CD4-positive, CD25-positive, alpha-beta regulatory T cell (primary cell): ENCODE data around the gene GRPEL1. TPM values are rescaled to one million over a fixed set of nuclear protein-coding genes. Genes with fewer than 3 reads are reported as not detected.
A peak's percentile ranks its signal among the peaks of the same experiment; 100 is the strongest.

ENCODE experiments used
- ATAC-seq, 2 donors: fragments of 150-1000 bp; cut with Tn5 transposase; one replicate each; pipeline ENCODE4 v1.10.0; 2021; ENCODE audit warnings: low read depth in 2 of 2, moderate number of reproducible peaks in 2 of 2, moderate library complexity in 1 of 2
- DNase-seq, 3 donors: peaks; one replicate each; pipeline versions ENCODE4 v3.0.0 to v3.0.0-alpha.2; 2012 to 2022; ENCODE audit warnings: mixed read lengths in 1 of 3
- H3K27ac ChIP-seq: one replicate; pipeline ENCODE4 v1.7.0; 2013; ENCODE audit warnings: mild to moderate bottlenecking, low read length; ENCODE audit not compliant: insufficient read depth, poor library complexity, severe bottlenecking
- H3K27me3 ChIP-seq: one replicate; pipeline ENCODE4 v1.7.0; 2013; ENCODE audit warnings: low read length; ENCODE audit not compliant: control insufficient read depth, insufficient read depth
- H3K36me3 ChIP-seq: one replicate; pipeline ENCODE4 v1.7.0; 2013; ENCODE audit warnings: mild to moderate bottlenecking, low read length, moderate library complexity; ENCODE audit not compliant: control insufficient read depth, insufficient read depth
- H3K4me1 ChIP-seq: 2 replicates; pipeline ENCODE4 v1.7.0; 2013; ENCODE audit warnings: mild to moderate bottlenecking, low read length; ENCODE audit not compliant: insufficient read depth, control insufficient read depth, poor library complexity, severe bottlenecking
- H3K4me3 ChIP-seq: one replicate; pipeline ENCODE4 v1.7.0; 2013; ENCODE audit warnings: low read depth, mild to moderate bottlenecking, low read length, moderate library complexity
- H3K9me3 ChIP-seq, 2 experiments: 1 replicate in 1 of 2; 2 replicates in 1 of 2; pipeline ENCODE4 v1.7.0; 2013; ENCODE audit warnings: low read length in 2 of 2, mild to moderate bottlenecking in 1 of 2, moderate library complexity in 1 of 2; ENCODE audit not compliant: control insufficient read depth in 2 of 2
- H3K27ac Mint-ChIP-seq, 3 donors: one replicate each; pipeline ENCODE4 v1.8.0; 2020 to 2022; ENCODE audit warnings: mild to moderate bottlenecking in 3 of 3, mixed read lengths in 3 of 3, moderate library complexity in 2 of 3
- H3K27me3 Mint-ChIP-seq: one replicate; pipeline ENCODE4 v1.8.0; 2022; ENCODE audit warnings: mild to moderate bottlenecking, mixed read lengths
- H3K36me3 Mint-ChIP-seq: one replicate; pipeline ENCODE4 v1.8.0; 2020; ENCODE audit warnings: mixed read lengths
- H3K4me1 Mint-ChIP-seq, 4 donors: one replicate each; pipeline ENCODE4 v1.8.0; 2020 to 2022; ENCODE audit warnings: mixed read lengths in 4 of 4, mild to moderate bottlenecking in 1 of 4
- H3K4me3 Mint-ChIP-seq, 4 donors: one replicate each; pipeline ENCODE4 v1.8.0; 2020 to 2022; ENCODE audit warnings: mild to moderate bottlenecking in 4 of 4, mixed read lengths in 4 of 4, moderate library complexity in 3 of 4
- H3K9me3 Mint-ChIP-seq, 7 donors: one replicate each; pipeline ENCODE4 v1.8.0; 2020 to 2022; ENCODE audit warnings: mixed read lengths in 7 of 7, mild to moderate bottlenecking in 3 of 7, moderate library complexity in 2 of 7
- polyA plus RNA-seq, 4 donors: library from polyadenylated mRNA; unstranded; fragments of 300-500 nt; fragmentation: Illumina TruSeq; gene quantifications; one replicate each; pipeline ENCODE4 v1.2.3, GENCODE V29; 2021
- total RNA-seq: library from RNA; stranded (reverse); gene quantifications from one replicate; pipeline ENCODE4 v1.2.3, GENCODE V29; 2022

Gene GRPEL1
- total and polyA plus RNA-seq, 5 donors from 2014 or later = 43.6 to 62.4 (median 50.5) TPM

DNA sequence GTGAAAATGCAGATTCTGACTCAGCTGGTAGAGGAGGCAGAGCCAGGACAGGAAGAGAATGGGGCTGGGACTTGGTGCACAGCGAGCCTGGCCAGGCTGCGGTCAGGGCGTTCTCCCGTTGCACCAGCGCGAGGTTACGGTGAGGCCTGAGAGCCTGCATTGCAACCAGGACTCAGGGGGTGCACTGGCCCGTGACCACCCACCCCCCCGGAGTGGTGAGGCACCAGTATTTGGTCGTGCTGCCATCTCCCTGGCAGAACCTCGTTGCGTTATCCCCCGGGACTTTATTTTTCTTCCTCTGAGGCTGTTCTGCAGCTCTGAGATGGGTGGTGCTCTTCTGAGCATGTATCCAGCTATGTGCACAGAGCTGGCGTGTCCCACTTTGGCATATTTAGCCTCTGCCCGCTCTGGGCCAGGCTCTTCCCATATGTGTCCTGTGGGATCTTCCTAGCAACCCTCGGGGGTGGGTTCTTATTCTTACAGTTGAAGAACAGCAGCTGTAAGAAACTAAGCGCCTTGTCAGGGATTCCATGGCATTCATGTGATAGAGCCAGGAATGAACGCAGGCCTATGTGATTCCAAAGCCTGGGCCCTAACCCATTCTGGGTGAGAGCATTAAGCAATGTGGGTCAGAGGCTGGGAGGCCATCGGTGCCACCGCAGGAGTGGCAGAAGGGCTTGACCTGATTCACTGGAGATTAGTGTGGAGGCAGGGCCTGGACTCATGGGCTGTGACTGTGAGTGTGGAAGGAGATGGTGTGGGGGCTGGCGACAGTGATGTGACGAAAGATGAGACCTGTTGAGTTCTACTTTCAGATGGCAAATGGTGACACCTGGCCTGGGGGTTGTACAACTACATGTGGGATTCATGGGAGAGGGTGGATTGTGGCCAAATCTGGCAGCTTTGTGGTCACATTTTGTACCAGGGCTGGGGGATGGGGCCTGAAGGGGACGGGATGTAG lies 21.6 kb downstream of the GRPEL1 start:
- DNase-seq (no peak), ATAC-seq (no peak)
- Mint-ChIP-seq H3K27me3 (no peaks in the 10 kb centered on the region), H3K36me3 (peaks cover 16% of the 10 kb centered on the region), H3K9me3 (no peaks in the 10 kb centered on the region), H3K4me3 (peak overlapping the region; percentile 81 to 97 (median 92)), H3K4me1 (peaks cover 5 to 73% (median 40%) of the 10 kb centered on the region in 4 donors), H3K27ac (peak overlapping the region; percentile 56 to 84 (median 59))
- Histone ChIP-seq H3K27me3 (no peaks in the 10 kb centered on the region), H3K4me1 (peaks cover 52% of the 10 kb centered on the region), H3K36me3 (peaks cover 6% of the 10 kb centered on the region), H3K9me3 (no peaks in the 10 kb centered on the region), H3K27ac (no peak overlapping the region), H3K4me3 (peak overlapping the region; percentile 74)

DNA sequence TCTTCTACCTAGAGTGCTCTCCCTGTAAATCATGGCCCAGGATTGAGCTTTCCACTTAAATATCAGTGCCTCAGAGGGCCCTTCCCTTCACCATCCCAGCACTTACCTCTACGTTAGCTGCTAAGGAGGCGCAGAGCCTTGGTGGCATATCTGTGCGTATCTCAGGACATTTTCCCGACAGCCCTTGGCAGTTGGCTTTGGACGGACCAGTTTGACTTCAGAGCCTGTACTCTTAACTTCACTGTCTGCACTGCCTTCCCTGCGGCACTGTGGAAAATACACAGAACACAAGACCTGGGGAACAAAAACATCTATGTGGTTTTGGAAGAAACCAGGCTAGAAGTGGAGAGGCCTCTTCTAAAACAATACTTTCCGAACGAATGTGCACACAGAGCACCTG lies 22.3 kb downstream of the GRPEL1 start:
- Histone ChIP-seq H3K4me1 (peaks cover 52% of the 10 kb centered on the region), H3K9me3 (no peaks in the 10 kb centered on the region), H3K27me3 (no peaks in the 10 kb centered on the region), H3K4me3 (peak overlapping the region; percentile 74), H3K27ac (no peak overlapping the region), H3K36me3 (peaks cover 6% of the 10 kb centered on the region)
- no peaks in the 10 kb centered on the region for H3K9me3 Mint-ChIP-seq
- peaks cover 9 to 70% (median 40%) of the 10 kb centered on the region in 4 donors for H3K4me1 Mint-ChIP-seq
- peaks cover 16% of the 10 kb centered on the region for H3K36me3 Mint-ChIP-seq
- H3K4me3 Mint-ChIP-seq = peak overlapping the region; percentile 92 to 97 (median 93)
- peak overlapping the region in 2 of 3 donors; percentile 84 to 86 for H3K27ac Mint-ChIP-seq
- DNase-seq (no peak), ATAC-seq (no peak)
- no peaks in the 10 kb centered on the region for H3K27me3 Mint-ChIP-seq

GRCh38 chr4:7044137-7044930 lies 23.5 kb downstream of the GRPEL1 start:
- peaks cover 16% of the 10 kb centered on the region for H3K36me3 Mint-ChIP-seq
- DNase-seq (no peak), ATAC-seq (no peak)
- no peaks in the 10 kb centered on the region for H3K9me3 Mint-ChIP-seq
- no peaks in the 10 kb centered on the region for H3K27me3 ChIP-seq
- H3K4me1 Mint-ChIP-seq = peaks cover 9 to 61% (median 37%) of the 10 kb centered on the region in 4 donors
- H3K27me3 Mint-ChIP-seq = no peaks in the 10 kb centered on the region
- peak overlapping the region; percentile 83 to 84 (median 84) for H3K27ac Mint-ChIP-seq
- peak overlapping the region; percentile 74 for H3K4me3 ChIP-seq
- H3K36me3 ChIP-seq = peaks cover 6% of the 10 kb centered on the region
- H3K9me3 ChIP-seq = no peaks in the 10 kb centered on the region
- peak overlapping the region; percentile 92 to 97 (median 93) for H3K4me3 Mint-ChIP-seq
- H3K27ac ChIP-seq = peak overlapping the region; percentile 74
- H3K4me1 ChIP-seq = peaks cover 52% of the 10 kb centered on the region

DNA sequence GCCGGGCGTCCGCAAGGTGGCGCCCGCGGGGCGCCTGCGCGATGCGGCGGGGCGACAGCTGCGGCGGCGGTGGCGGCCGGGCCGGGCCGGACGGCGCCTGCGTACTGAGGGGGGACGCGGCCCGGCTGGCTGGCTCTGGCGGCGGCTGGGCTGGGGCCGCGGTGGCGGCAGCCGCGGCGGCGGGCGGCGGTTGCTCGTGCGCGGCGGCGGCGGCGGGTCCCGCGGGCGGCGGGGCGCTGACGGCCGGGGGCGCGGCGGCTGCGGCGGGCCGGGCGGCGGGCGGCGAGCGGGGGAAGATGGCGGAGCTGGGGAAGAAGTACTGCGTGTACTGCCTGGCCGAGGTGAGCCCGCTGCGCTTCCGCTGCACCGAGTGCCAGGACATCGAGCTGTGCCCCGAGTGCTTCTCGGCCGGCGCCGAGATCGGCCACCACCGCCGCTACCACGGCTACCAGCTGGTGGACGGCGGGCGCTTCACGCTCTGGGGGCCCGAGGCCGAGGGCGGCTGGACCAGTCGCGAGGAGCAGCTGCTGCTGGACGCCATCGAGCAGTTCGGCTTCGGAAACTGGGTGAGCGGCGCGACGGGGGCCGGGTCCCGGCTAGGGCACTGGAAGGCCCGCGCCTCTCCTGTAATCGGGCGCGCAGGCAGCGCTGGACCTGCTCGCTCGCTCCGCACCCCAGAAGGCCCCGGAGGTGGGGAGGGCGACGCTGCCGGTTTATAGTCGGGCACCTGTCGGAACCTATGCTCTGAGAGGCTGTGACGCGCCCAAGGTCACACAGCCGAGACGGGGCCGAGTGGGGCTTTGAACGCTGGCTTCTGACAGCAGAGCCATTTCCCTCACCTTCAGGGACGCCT lies 24.4 kb downstream of the GRPEL1 start, which contains the start of gene TADA2B:
Gene TADA2B, plus strand, starts transcription at position 89 of the 853 bp plus-strand sequence. Its CDS starts 208 bp downstream, at position 297.
- no peaks in the 10 kb centered on the region for H3K27me3 Mint-ChIP-seq
- peaks cover 12% of the 10 kb centered on the region for H3K36me3 Mint-ChIP-seq
- H3K36me3 ChIP-seq = peaks cover 6% of the 10 kb centered on the region
- H3K4me1 Mint-ChIP-seq = peaks cover 9 to 56% (median 35%) of the 10 kb centered on the region in 4 donors
- no peaks in the 10 kb centered on the region for H3K9me3 ChIP-seq
- DNase-seq (peak; percentile 36 to 79 (median 61)), ATAC-seq (peak; percentile 40 to 45)
- peak within 1 kb of the TSS; percentile 84 to 91 (median 84) for H3K27ac Mint-ChIP-seq
- peak within 1 kb of the TSS; percentile 92 to 97 (median 94) for H3K4me3 Mint-ChIP-seq
- H3K4me3 ChIP-seq = peak within 1 kb of the TSS; percentile 74
- peak within 1 kb of the TSS; percentile 74 for H3K27ac ChIP-seq
- H3K4me1 ChIP-seq = peaks cover 52% of the 10 kb centered on the region
- no peaks in the 10 kb centered on the region for H3K27me3 ChIP-seq
- no peaks in the 10 kb centered on the region for H3K9me3 Mint-ChIP-seq

DNA sequence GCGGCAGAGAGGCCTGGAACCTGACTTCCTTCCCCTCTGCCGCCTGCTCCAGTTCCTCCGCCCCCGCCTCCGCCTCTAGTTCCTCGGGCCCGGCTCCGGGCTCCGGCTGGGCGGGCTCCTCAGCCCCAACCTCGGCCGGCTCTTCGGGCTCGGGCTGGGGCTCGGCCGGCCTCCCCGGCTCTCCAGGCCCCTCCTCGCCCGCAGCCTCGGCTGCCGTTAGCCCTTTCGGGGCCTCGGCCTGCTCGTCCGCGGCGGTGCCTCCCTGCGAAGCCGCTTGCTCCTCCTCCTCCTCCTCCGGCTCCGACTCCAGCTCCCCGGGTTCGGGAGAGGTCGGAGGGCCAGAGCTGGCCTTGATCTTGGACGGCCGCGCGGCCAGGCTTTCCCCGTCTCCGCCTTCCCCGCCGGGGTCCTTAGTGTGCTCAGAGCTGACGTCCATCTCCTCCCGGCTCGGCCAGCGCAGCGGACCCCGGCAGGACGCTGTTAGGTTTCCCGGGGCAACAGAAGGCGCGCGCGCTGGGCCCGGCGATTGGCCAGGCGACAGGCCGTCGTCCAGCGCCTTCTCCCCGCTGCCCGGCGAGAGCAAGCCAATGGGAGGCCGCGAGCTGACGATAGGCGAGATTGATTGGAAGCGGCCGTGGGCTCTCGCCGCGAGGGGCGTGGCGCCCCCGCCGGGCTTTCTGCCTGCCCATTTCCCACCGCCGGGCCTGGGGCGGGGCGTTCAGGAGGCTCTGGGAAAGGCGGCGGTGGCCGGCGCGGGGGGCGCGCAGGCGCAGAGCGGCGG lies 25.2 kb downstream of the GRPEL1 start:
- peaks cover 49% of the 10 kb centered on the region for H3K4me1 ChIP-seq
- ATAC-seq (peak; percentile 78 to 79), DNase-seq (peak; percentile 88 to 94 (median 90))
- Mint-ChIP-seq H3K4me1 (peaks cover 9 to 56% (median 35%) of the 10 kb centered on the region in 4 donors), H3K4me3 (peak overlapping the region; percentile 82 to 95 (median 90)), H3K36me3 (peaks cover 12% of the 10 kb centered on the region), H3K9me3 (no peaks in the 10 kb centered on the region), H3K27me3 (no peaks in the 10 kb centered on the region), H3K27ac (peak overlapping the region; percentile 64 to 91 (median 83))
- H3K36me3 ChIP-seq = peaks cover 5% of the 10 kb centered on the region
- H3K27me3 ChIP-seq = no peaks in the 10 kb centered on the region
- no peaks in the 10 kb centered on the region for H3K9me3 ChIP-seq
- peak overlapping the region; percentile 70 for H3K27ac ChIP-seq
- H3K4me3 ChIP-seq = peak overlapping the region; percentile 19

DNA sequence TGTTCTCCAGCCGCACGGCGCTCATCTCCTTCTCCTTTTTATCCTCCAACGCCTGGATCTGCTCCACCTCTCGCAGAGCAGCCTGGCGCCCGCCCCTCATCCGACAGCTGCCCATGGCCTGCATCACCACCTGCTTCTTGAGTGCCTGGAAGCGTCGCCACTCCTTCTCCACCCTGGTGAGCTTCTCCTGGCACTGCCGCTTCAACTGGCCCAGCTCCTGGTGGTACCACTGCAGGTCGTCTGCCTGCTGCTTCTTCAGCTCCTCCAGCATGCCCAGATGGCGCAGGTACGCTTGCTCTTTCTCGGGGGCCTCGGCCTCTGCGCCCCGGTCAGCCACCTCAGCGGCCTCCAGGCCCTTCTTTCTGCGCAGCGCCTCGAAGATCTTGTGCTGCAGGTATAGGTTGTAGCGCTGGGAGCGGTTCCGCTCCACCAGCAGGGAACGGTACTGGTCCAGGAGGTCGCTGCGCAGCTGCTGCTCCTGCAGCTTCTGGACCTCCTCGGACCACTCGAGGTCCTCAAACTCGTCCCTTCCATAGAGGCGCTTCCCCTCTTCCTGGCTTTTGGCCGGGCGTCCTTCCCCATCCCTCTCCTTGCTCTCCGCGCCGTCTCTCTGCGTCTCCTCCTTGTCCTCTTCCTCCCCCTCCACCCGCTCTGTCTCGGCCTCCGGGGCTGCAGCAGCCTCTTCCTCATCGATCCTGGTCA lies 25.9 kb downstream of the GRPEL1 start:
- peak overlapping the region; percentile 12 to 67 (median 35) for H3K27ac Mint-ChIP-seq
- H3K9me3 Mint-ChIP-seq = no peaks in the 10 kb centered on the region
- no peaks in the 10 kb centered on the region for H3K27me3 Mint-ChIP-seq
- peak overlapping the region; percentile 82 to 86 (median 82) for H3K4me3 Mint-ChIP-seq
- no peak for ATAC-seq
- Histone ChIP-seq H3K4me3 (peak overlapping the region; percentile 19), H3K36me3 (peaks cover 2% of the 10 kb centered on the region), H3K9me3 (no peaks in the 10 kb centered on the region), H3K27me3 (no peaks in the 10 kb centered on the region), H3K27ac (peak overlapping the region; percentile 70), H3K4me1 (peaks cover 43% of the 10 kb centered on the region)
- peaks cover 14 to 49% (median 32%) of the 10 kb centered on the region in 4 donors for H3K4me1 Mint-ChIP-seq
- H3K36me3 Mint-ChIP-seq = peaks cover 7% of the 10 kb centered on the region
- DNase-seq = peak in 1 of 3 donors; percentile 21
